GM13977 (cell line): ENCODE measurements around the gene TSHR.

ENCODE experiments used
- DNase-seq: peaks from one replicate; pipeline ENCODE4 v3.0.0; 2012; ENCODE audit warnings: low spot score
- in situ Hi-C: fragments of 300-500 bp; cut with MboI; formaldehyde crosslinking; loops from one replicate; pipeline ENCODE4 v1.12.0; 2022; ENCODE audit warnings: low sequenced_read_pairs, low pct_unique_long_range_greater_than_20kb, mixed read lengths, inconsistent platforms; ENCODE audit not compliant: unreplicated experiment
- TF ChIP-seq, protein P1 (sequence below): IDR thresholded peaks from 2 replicates; pipeline ENCODE4 v1.5.1; 2012; ENCODE audit warnings: mild to moderate bottlenecking, control low read depth; ENCODE audit not compliant: insufficient read depth; ENCODE audit errors: extremely low read depth, missing control alignments

TSHR gene

DNA sequence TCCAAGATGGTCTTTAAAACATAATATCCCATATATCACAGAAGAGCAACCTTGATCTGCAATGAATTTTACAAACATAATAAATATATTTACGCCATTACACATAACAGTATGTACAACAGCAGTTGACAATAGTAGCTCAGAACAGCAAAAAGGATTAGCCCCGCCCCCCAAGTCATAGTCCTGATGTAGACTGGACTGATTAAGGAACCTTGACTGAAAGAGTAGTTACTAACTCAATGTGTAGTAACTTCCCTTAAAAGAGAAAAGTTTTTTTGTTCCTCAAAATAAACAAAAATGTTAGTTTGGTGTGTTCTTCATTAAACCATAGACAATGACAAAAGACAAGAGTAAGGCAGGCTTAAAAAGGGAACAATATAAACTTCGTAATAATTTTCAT, 220.8 kb downstream of the TSHR start:
- TF ChIP-seq, protein P1, sequence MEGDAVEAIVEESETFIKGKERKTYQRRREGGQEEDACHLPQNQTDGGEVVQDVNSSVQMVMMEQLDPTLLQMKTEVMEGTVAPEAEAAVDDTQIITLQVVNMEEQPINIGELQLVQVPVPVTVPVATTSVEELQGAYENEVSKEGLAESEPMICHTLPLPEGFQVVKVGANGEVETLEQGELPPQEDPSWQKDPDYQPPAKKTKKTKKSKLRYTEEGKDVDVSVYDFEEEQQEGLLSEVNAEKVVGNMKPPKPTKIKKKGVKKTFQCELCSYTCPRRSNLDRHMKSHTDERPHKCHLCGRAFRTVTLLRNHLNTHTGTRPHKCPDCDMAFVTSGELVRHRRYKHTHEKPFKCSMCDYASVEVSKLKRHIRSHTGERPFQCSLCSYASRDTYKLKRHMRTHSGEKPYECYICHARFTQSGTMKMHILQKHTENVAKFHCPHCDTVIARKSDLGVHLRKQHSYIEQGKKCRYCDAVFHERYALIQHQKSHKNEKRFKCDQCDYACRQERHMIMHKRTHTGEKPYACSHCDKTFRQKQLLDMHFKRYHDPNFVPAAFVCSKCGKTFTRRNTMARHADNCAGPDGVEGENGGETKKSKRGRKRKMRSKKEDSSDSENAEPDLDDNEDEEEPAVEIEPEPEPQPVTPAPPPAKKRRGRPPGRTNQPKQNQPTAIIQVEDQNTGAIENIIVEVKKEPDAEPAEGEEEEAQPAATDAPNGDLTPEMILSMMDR = no peak
- no peak for DNase-seq
- in situ Hi-C loops = no loop called here

DNA sequence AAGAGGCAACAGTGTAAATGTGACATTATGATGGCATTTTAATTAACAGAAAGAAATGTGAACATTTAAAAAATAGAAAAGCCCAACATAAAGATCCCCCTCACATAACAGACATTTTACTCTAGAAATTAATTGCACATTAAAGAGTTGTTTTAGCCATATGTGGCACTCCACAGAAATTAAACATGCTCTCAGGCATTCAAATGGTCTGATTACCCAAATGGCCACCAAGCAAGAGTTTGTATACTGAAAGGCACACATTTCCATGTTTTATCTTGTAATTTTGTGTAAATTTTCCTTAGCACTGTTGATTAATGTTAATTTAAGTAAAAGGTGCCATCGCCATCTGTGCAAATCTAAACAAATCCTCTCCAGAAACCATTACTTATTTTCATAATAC, 221.8 kb downstream of the TSHR start:
- DNase-seq = no peak
- in situ Hi-C loops = no loop called here
- TF ChIP-seq, protein P1 = no peak

DNA sequence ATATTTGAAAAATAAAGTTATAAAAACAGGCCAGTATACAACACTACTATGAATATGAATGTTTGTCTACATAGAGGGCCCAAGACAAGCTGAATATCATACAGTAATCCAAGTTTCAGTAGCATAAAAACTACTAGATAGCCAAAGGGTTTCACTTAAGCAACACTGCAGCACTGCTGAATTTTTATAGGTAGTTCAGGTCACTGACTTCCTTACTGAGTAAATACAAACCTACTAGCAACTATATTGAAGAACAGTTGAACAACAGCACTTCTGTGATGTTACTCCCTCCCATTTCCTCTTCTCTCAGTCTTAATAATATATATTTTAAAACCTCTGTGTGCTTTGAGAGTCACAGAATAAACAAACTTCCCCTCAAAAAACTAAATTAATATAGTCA, 222.6 kb downstream of the TSHR start:
- in situ Hi-C loops = no loop called here
- TF ChIP-seq, protein P1 = no peak
- no peak for DNase-seq

DNA sequence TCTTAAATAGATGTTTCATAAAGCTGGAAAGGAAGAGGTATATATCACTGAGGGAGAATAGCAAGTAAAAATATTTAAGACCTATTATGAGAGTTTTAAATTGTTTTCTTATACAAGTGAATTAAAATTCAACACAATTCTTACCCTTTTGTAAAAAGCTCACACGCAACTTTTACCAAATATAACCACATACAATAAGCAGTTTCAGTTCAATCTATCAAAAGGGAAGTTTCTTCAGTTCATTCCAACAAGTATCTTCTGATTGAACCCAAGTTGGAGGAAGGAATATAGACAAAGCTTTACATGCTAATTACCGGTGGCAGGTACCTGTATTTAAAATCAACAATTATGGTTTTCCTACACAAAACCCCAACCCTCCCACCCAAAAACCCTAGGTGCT, 224.2 kb downstream of the TSHR start:
- TF ChIP-seq, protein P1 = no peak
- in situ Hi-C loops = no loop called here
- no peak for DNase-seq

- TF ChIP-seq, protein P1 = no peak
- in situ Hi-C loops = no loop called here
- no peak for DNase-seq
These were observed 232.6 kb downstream of the TSHR start for GRCh38 chr14:81187832-81188522.

DNA sequence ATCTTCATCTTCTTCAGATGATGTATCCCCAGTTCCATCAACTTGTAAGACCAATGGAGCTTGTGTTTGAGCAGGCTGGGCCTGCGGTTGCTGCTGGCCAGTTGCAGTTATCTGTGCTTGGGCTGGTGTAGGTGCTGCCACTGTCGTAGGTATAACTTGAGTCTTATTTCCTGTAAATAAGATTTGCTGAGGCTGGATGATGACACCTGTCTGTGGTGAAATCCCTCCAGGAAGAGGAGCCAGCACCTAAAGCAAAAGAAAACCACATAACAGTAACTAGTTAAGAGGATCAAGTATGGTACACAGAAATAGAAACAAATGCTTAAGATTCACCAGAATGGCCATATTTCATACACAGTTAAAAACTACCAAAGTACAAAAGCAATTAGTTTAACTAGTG, 237.2 kb downstream of the TSHR start:
- in situ Hi-C loops = no loop called here

More for the DNA sequence above, 237.2 kb downstream of the TSHR start:
- no peak for DNase-seq
- TF ChIP-seq, protein P1 = no peak
